Activated CD4-positive, alpha-beta memory T cell treated with anti-CD3 and anti-CD28 coated beads for 36 hours (primary cell): Measurements from ENCODE around the gene SLC35C1. TPM values are rescaled to one million over a fixed set of nuclear protein-coding genes. Genes with fewer than 3 reads are reported as not detected.
"Not testable (repeated sequence)": the region's sequence is repeated elsewhere in the genome, so short reads cannot be mapped to it uniquely, and the experiment has no call there.

Experiments
- CTCF ChIA-PET: fragments of 350-600 bp; sonication (Branson Sonifier 250); formaldehyde crosslinking; loops from one replicate; lab custom pipeline; 2021; ENCODE audit warnings: antibody characterized with exemption, inconsistent platforms; lab: Charles Lee
- POLR2A ChIA-PET: fragments of 350-600 bp; sonication (Branson Sonifier 250); formaldehyde crosslinking; loops from one replicate; lab custom pipeline; 2021; ENCODE audit warnings: antibody characterized with exemption; lab: Charles Lee
- DNase-seq: peaks from one replicate; pipeline ENCODE4 v3.0.0-alpha.2; 2020
- H3K27ac Mint-ChIP-seq: one replicate; pipeline ENCODE4 v1.8.0; 2021; ENCODE audit warnings: mixed read lengths
- H3K27me3 Mint-ChIP-seq: one replicate; pipeline ENCODE4 v1.8.0; 2021; ENCODE audit warnings: mixed read lengths
- H3K36me3 Mint-ChIP-seq: one replicate; pipeline ENCODE4 v1.8.0; 2021; ENCODE audit warnings: mixed read lengths
- H3K4me1 Mint-ChIP-seq: one replicate; pipeline ENCODE4 v1.8.0; 2021; ENCODE audit warnings: low read depth, mixed read lengths
- H3K4me3 Mint-ChIP-seq: one replicate; pipeline ENCODE4 v1.8.0; 2021; ENCODE audit warnings: mild to moderate bottlenecking, mixed read lengths
- H3K9me3 Mint-ChIP-seq: one replicate; pipeline ENCODE4 v1.8.0; 2021; ENCODE audit warnings: mixed read lengths
- intact Hi-C: fragments of 100-400 bp; cut with micrococcal nuclease; formaldehyde crosslinking; loops from one replicate; pipeline ENCODE4 v1.15.1; 2023
- total RNA-seq, 2 experiments: library from RNA; stranded (reverse); gene quantifications; one replicate each; pipeline ENCODE4 v1.2.3, GENCODE V29; 2021

SLC35C1 gene
- total RNA-seq, 2 experiments from 2014 or later: 10.7 to 11.4 TPM

DNA sequence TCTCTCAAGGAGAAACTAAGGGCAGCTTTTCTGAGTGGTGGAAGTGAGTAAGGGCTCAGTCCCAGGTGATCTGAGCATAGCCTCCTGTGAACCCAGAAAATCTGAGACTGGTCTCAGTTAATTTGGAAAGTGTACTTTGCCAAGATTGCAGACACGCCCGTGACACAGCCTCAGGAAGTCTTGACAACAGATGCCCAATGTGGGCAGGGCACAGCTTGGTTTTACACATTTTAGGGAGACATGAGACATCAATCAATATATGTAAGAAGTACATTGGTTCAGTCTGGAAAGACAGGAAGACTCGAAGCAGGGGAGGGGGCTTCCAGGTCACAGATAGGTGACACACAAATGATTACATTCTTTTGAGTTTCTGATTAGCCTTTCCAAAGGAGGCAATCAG, 28.8 kb downstream of the SLC35C1 start:
- Mint-ChIP-seq H3K27ac (no peak overlapping the region), H3K4me1 (peaks cover 11% of the 10 kb centered on the region), H3K9me3 (no peaks in the 10 kb centered on the region), H3K4me3 (no peak overlapping the region), H3K27me3 (no peaks in the 10 kb centered on the region), H3K36me3 (no peaks in the 10 kb centered on the region)
- ChIA-PET POLR2A (no interaction called here), CTCF (interaction anchor here (1.5 to 2.8 kb wide), 3 partner anchors 9 to 62 kb away, joined by 3 to 23 read pairs (median 7); no protein-coding TSS in a partner anchor)
- intact Hi-C loops: no loop called here
- DNase-seq: no peak

DNA sequence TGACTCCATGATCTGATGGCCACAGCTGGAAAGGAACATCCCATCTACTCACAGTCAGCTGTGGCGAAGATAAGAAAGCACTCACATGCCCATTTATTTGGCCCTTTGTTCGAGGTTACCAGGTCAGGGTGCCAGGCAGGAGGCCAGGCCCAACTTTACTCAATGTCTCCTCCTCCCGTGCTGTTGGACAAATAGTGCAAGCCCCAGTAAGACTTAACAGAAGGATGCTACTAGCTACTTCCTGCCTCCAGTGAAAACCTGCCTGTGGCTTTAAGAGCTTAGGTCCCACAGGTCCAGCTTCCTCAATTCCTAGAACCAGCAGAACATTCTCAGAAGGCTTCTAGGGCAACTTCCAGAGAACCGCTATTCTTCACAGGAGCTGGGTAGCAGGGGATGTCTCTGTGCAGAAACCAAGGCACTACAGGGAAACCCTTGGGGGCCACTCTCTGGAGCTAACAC, 29.4 kb downstream of the SLC35C1 start:
- H3K4me1 Mint-ChIP-seq: peaks cover 11% of the 10 kb centered on the region
- POLR2A ChIA-PET: interaction anchor here (1.1 kb wide), 1 partner anchor 28 kb away, joined by 6 read pairs; no protein-coding TSS in a partner anchor
- peak overlapping the region; percentile 45 for H3K4me3 Mint-ChIP-seq
- no peaks in the 10 kb centered on the region for H3K9me3 Mint-ChIP-seq
- H3K27me3 Mint-ChIP-seq: no peaks in the 10 kb centered on the region
- intact Hi-C loops: no loop called here
- DNase-seq: peak; percentile 24
- H3K27ac Mint-ChIP-seq: peak overlapping the region; percentile 46
- no peaks in the 10 kb centered on the region for H3K36me3 Mint-ChIP-seq
- CTCF ChIA-PET: interaction anchor here (1.5 to 2.8 kb wide), 4 partner anchors 8 to 63 kb away, joined by 3 to 23 read pairs (median 5); no protein-coding TSS in a partner anchor

DNA sequence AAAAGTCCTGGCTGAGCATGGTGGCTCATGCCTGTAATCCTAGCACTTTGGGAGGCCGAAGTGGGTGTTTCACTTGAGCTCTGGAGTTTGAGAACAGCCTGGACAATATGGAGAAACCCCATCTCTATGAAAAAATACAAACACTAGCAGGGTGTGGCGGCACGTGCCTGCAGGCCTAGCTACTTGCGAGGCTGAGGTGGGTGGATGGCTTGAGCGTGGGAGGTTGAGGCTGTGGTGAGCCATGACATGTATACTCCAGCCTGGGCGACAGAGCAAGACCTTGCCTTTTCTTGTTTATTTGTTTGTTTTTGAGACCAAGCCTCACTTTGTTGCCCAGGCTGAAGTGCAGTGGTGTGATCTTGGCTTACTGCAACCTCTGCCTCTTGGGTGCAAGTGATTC, 34.3 kb downstream of the SLC35C1 start:
- H3K36me3 Mint-ChIP-seq: no peaks in the 10 kb centered on the region
- no peak for DNase-seq
- no peak overlapping the region for H3K27ac Mint-ChIP-seq
- intact Hi-C loops: no loop called here
- no peaks in the 10 kb centered on the region for H3K27me3 Mint-ChIP-seq
- POLR2A ChIA-PET: no interaction called here
- peaks cover 14% of the 10 kb centered on the region for H3K4me1 Mint-ChIP-seq
- H3K9me3 Mint-ChIP-seq: no peaks in the 10 kb centered on the region
- H3K4me3 Mint-ChIP-seq: no peak overlapping the region
- CTCF ChIA-PET: no interaction called here

DNA sequence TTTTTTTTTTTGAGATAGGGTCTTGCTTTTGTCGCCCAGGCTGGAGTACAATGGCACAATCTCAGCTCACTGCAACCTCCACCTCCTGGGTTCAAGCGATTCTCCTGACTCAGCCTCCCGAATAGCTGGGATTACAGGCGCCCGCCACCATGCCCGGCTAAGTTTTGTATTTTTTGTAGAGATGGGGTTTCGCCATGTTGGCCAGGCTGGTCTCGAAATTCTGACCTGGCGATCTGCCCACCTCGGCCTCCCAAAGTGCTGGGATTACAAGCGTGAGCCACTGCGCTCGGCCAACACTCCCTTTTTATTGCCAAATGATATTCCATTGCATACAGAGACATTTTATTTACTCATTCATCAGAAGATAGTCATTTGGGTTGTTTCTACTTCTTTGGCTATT, 35.3 kb downstream of the SLC35C1 start:
- DNase-seq, CTCF ChIA-PET, H3K27ac Mint-ChIP-seq, H3K4me1 Mint-ChIP-seq, POLR2A ChIA-PET, H3K9me3 Mint-ChIP-seq, H3K36me3 Mint-ChIP-seq, H3K27me3 Mint-ChIP-seq, H3K4me3 Mint-ChIP-seq: not testable (repeated sequence)
- intact Hi-C loops: loop anchor here (5.0 to 10.0 kb wide), 2 partner anchors 165 to 483 kb away; no protein-coding TSS in a partner anchor

DNA sequence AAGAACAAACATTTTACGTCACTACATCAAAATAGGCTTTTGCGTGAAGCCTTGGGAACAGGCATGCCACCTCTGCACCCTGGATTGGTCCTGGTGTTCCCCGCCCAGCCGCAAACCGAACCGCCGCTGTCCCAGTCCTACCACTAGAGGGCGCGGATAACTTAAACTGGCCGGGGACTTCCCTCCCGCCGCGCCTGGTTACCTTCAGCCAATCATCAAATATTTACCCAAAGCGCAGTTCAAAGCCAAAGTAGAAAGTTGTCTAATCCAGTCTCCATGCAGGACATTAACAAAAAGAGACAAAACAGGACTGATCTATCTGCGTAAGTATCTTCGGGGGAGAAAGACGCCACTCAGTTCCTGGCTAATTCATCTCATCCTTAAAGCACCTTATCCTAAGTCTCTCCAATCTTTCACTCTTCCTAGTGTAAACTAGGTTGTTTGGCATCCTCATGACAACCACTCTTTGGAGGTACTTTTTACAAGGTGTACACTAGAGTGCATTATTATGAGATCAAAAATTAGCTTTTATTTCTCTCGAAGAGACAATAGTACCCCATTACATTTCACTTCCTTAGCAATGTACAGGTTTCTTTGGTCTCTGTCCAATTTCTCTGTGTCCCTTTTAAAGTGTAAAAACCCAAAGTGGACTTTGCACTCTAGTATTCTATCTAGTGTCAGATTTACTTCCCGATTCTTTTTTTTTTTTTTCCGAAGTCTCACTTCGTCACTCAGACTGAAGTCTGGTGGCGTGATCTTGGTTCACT, 38.4 kb downstream of the SLC35C1 start:
- Mint-ChIP-seq H3K9me3 (no peaks in the 10 kb centered on the region), H3K36me3 (no peaks in the 10 kb centered on the region), H3K27me3 (no peaks in the 10 kb centered on the region), H3K27ac (peak overlapping the region; percentile 31), H3K4me1 (peaks cover 23% of the 10 kb centered on the region), H3K4me3 (peak overlapping the region; percentile 32)
- ChIA-PET CTCF (interaction anchor here (0.7 to 4.0 kb wide), 19 partner anchors 8 to 907 kb away, joined by 3 to 25 read pairs (median 4); partner anchors contain the start of gene PEX16), POLR2A (no interaction called here)
- peak; percentile 94 for DNase-seq
- intact Hi-C loops: loop anchor here (1.0 to 10.0 kb wide), 4 partner anchors 38 to 486 kb away; partner anchors contain the start of gene SLC35C1

DNA sequence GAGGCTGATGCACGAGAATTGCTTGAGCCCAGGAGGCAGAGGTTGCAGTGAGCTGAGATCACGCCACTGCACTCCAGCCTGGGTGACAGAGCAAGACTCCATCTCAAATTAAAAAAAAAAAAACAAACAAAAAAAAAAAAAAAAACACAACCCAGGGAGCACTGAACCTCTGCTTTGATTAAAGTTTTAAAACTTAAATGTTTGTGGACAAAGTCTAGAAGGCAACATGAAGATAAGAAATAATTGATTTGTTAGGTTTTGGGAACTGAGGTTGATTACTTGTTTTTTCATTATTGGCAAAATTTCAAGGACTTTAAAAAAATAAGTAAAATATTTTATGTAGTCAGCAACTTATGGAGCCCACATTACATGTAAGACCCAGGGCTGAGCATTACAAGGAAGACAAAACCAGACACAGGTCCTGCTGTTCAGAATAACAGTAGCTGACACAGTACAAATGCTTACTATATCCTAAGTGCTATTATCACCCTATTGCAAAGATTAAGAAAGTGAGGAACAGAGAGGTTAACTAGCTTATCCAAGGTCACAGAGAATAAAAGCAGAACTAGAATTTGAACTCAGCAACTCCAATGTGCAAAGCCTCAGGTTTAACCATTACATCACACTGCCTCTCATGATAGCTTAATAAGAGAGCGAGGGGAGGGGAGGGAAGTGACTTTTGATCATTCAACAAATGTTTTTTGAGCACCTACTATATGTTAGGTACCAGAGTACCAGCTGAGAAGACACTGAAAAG, 40.1 kb downstream of the SLC35C1 start:
- intact Hi-C loops: loop anchor here (5.0 to 10.0 kb wide), 4 partner anchors 160 to 1278 kb away; partner anchors contain the start of gene CD82
- no peak overlapping the region for H3K4me3 Mint-ChIP-seq
- no peak for DNase-seq
- H3K4me1 Mint-ChIP-seq: peaks cover 37% of the 10 kb centered on the region
- H3K36me3 Mint-ChIP-seq: no peaks in the 10 kb centered on the region
- H3K27me3 Mint-ChIP-seq: no peaks in the 10 kb centered on the region
- H3K27ac Mint-ChIP-seq: no peak overlapping the region
- POLR2A ChIA-PET: no interaction called here
- CTCF ChIA-PET: interaction anchor here (0.7 to 4.0 kb wide), 6 partner anchors 36 to 162 kb away, joined by 3 to 25 read pairs (median 4); partner anchors contain the start of gene SLC35C1
- H3K9me3 Mint-ChIP-seq: no peaks in the 10 kb centered on the region

DNA sequence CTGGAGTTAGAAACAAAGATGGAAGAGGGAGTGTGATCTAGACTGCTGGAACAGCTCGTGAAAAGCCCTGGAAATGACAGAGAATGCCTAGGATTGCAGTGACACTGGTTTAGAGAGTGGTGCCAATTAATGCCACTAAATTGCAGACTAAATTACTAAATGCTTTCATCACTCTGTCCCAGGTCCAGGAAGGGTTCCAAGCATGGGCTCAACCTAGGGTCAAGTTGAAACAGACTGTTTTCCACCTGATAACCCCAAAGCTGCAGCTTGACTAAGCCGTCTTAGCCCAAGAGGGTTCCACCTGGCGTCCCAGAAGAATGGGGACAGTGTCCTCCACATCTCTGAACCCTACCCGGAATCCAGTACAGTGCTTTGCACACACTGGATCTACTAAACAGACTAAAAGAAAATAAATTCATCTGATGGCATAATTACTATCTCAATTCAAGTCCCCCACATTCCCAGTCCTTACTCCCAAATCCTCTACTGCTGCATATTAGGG, 41.3 kb downstream of the SLC35C1 start:
- Mint-ChIP-seq H3K36me3 (no peaks in the 10 kb centered on the region), H3K27me3 (no peaks in the 10 kb centered on the region), H3K4me1 (peaks cover 49% of the 10 kb centered on the region), H3K4me3 (peak overlapping the region; percentile 77), H3K27ac (no peak overlapping the region), H3K9me3 (no peaks in the 10 kb centered on the region)
- no peak for DNase-seq
- intact Hi-C loops: loop anchor here (2.0 to 10.0 kb wide), 4 partner anchors 159 to 1279 kb away; partner anchors contain the start of genes CD82 and PHF21A
- ChIA-PET CTCF (interaction anchor here (1.1 to 2.4 kb wide), 5 partner anchors 12 to 160 kb away, joined by 5 to 8 read pairs (median 7); partner anchors contain the start of gene PEX16), POLR2A (interaction anchor here (1.6 kb wide), 1 partner anchor 41 kb away, joined by 13 read pairs; the partner anchor contains the start of gene SLC35C1)

DNA sequence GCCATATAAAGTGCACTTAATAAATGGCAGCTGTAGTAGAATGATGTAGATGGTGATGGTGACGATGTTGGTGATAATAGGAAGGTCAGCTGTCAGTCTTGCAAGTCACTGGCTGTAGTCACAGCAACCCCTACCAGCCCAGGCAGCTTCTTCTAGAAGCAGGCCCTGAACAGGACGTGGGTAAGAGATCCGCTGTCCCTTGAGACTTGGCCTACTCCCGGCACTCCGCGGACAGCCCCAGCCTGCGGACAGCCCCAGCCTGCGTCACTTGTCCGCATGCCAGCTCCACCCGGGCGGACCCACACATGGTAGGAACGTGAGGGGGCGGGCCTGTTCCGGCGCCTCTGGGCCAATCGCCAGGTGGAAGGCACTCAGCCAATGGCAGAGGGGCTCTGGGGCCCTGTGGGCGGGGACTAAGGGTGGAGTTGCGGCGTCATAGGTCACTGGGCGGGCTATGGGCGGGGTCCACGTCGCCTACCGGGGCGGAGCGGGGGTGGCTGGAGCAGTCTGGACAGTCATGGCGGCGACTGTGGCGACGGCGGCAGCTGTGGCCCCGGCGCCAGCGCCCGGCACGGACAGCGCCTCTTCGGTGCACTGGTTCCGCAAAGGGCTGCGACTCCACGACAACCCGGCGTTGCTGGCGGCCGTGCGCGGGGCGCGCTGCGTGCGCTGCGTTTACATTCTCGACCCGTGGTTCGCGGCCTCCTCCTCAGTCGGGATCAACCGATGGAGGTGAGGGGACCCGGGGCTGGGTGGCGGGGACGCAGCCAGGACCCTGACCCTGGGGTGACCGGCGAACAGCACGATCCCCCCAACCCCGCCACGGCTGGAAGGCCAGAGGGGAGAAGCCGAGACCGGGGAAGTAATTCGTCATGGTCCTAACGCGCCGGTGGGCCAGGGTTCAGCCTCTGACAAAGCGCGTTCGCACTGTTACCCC, 42.3 kb downstream of the SLC35C1 start, which contains the start of gene CRY2:
TSS of gene CRY2 (plus strand) at position 502 of the 937 bp plus-strand sequence. CDS start at position 518, 16 bp downstream.
- peak within 1 kb of the TSS; percentile 77 for H3K4me3 Mint-ChIP-seq
- peaks cover 55% of the 10 kb centered on the region for H3K4me1 Mint-ChIP-seq
- H3K36me3 Mint-ChIP-seq: no peaks in the 10 kb centered on the region
- ChIA-PET POLR2A (interaction anchor here (1.0 to 1.9 kb wide), 3 partner anchors 42 to 118 kb away, joined by 3 to 13 read pairs (median 5); partner anchors contain the start of genes PEX16 and SLC35C1), CTCF (interaction anchor here (0.8 to 2.4 kb wide), 5 partner anchors 13 to 159 kb away, joined by 3 to 8 read pairs (median 7); partner anchors contain the start of gene PEX16)
- intact Hi-C loops: loop anchor here (1.0 to 10.0 kb wide), 6 partner anchors 42 to 1280 kb away; partner anchors contain the start of genes CD82, PHF21A and SLC35C1
- H3K27ac Mint-ChIP-seq: peak within 1 kb of the TSS; percentile 78
- no peaks in the 10 kb centered on the region for H3K9me3 Mint-ChIP-seq
- DNase-seq: peak; percentile 99
- no peaks in the 10 kb centered on the region for H3K27me3 Mint-ChIP-seq

DNA sequence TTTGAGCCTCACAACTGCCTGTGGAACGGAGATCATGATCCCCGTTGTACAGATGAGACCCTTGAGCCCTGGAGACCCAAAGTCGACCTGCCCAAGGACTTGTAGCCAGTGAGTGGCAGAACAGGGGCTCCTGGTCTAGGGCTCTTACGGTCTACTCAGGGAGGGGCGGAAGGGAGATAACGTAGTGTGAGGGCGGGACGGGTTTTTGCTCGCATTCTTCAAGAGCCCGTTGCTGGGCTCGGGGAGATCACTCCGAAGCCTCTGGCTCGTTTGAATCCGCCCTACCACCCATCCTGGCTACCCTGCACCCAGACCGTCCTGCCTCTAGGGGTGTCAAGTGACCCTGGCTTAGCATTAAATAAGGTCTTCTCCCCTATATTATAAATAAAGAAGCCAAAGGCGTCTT, 43.0 kb downstream of the SLC35C1 start:
- Mint-ChIP-seq H3K27me3 (no peaks in the 10 kb centered on the region), H3K4me1 (peaks cover 57% of the 10 kb centered on the region), H3K9me3 (no peaks in the 10 kb centered on the region), H3K36me3 (no peaks in the 10 kb centered on the region), H3K27ac (no peak overlapping the region), H3K4me3 (peak overlapping the region; percentile 77)
- intact Hi-C loops: loop anchor here (1.0 to 10.0 kb wide), 6 partner anchors 43 to 1281 kb away; partner anchors contain the start of genes CD82, PHF21A and SLC35C1
- peak; percentile 63 for DNase-seq
- ChIA-PET POLR2A (interaction anchor here (1.6 to 1.9 kb wide), 2 partner anchors 43 to 70 kb away, joined by 5 to 13 read pairs; partner anchors contain the start of genes PEX16 and SLC35C1), CTCF (interaction anchor here (0.7 kb wide), 1 partner anchor 20 kb away, joined by 3 read pairs; no protein-coding TSS in a partner anchor)

DNA sequence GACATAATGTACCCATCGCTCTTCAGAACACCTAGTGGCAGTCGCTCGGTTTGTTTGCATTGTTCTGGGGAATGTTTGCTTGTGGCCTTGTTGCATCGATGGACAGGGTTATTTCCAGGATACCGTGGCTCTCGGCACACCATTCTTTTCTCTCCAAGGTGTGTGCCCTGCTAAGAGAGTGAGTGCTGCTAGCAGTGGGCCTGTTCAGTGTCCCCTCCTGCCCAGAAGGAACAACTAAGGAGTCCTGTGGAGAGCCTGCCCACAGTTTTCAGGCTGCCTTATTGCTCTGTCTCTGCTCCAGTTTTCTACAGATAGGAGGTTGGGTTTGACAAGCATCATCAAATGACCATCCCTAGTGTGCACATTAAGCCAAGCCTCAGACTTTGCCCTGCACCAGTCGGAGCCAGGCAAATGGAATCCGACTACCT, 43.7 kb downstream of the SLC35C1 start:
- Mint-ChIP-seq H3K27ac (no peak overlapping the region), H3K27me3 (no peaks in the 10 kb centered on the region), H3K9me3 (no peaks in the 10 kb centered on the region), H3K4me1 (peaks cover 50% of the 10 kb centered on the region), H3K4me3 (peak overlapping the region; percentile 77), H3K36me3 (no peaks in the 10 kb centered on the region)
- POLR2A ChIA-PET: no interaction called here
- CTCF ChIA-PET: interaction anchor here (0.7 kb wide), 1 partner anchor 21 kb away, joined by 3 read pairs; no protein-coding TSS in a partner anchor
- intact Hi-C loops: loop anchor here (5.0 to 10.0 kb wide), 3 partner anchors 156 to 1281 kb away; partner anchors contain the start of gene CD82
- DNase-seq: no peak
